Erythroblast (primary cell): ENCODE measurements around the gene HPX.

Experiments used
- DNase-seq, 2 experiments: peaks; one replicate each; lab custom pipeline; 2025; lab: John Stamatoyannopoulos, UW
- GATA1 ChIP-seq: IDR thresholded peaks from 2 replicates; pipeline ENCODE4 v1.6.1; 2011; ENCODE audit warnings: low read depth, mild to moderate bottlenecking, control low read depth, low read length, moderate library complexity
- POLR2A ChIP-seq: IDR thresholded peaks from 2 replicates; pipeline ENCODE4 v1.6.1; 2011; ENCODE audit warnings: mild to moderate bottlenecking, low read length

Gene HPX

DNA sequence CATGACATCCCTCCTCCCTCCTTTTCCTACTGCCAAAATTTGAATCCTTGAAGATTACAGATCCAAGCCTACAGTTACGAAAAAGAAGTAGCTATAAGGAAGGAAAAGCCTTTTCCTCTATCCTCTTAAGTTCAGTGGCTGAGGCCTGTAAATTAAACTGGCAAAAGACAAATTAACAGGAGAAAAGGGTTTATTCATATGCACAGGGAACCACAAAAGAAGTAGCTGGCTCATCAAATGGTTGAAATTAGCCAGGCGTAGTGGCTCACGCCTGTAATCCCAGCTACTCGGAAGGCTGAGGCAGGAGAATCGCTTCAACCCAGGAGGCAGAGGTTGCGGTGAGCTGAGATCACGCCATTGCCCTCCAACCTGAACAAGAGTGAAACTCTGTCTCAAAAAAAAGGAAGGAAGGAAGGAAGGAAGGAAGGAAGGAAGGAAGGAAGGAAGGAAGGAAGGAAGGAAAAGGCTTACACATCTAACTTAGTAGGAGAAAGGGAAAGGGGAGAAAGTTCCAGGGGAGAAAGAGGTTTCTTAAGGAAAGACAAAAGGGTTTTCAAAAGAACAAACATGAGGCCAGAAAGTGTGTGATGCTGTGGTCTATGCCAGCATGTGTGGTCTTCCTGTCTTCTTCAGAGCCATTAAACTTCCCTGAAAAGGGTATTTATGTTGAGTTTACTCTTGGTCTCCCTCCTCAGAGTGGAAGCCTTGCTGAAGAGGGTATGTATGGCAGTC, 55.6 kb downstream of the HPX start:
- DNase-seq: no peak
- TF ChIP-seq POLR2A (no peak), GATA1 (no peak)
